Measurements from ENCODE around the gene TMEM184A.

DNA sequence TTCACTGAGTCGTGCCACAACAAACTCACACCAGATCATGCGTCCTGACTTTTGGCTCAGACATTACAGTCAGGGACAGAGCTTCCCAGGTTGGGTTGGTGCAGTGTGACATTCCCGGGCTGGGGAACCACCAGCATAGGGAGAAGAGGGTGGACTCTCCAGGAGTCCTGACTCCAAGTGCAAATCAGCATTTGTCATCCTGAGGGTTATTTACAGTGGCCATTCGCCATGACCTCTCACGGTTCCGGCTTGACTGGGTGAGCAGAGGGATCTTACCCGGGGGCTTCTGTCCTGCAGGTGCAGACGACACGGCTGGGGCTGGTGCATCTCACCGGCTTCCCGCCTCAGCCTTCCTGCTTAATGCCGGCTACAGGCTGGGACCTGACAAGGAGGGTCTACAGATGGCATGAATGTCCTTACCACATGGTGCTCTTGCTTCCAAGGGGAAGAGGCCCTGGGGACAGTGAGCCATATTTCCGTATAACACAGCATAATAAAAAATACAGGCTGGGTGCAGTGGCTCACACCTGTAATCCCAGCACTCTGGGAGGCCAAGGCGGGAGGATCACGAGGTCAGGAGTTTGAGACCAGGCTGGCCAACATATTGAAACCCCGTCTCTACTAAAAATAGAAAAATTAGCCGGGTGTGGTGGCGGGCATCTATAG, 39.3 kb downstream of the TMEM184A start:
- TF ChIP-seq CTCF (IDR thresholded peaks at IDR 0.05) (no peak), POLR2A (IDR thresholded peaks at IDR 0.05) (no peak), POLR2AphosphoS5 (IDR thresholded peaks at IDR 0.05) (no peak)

Measured in sigmoid colon (tissue), 4 donors.